MM.1S (cell line): ENCODE results near the gene FIBCD1.

Source experiments
- DNase-seq: peaks from one replicate; pipeline ENCODE4 v3.0.0-alpha.2; 2015
- H2AFZ ChIP-seq: fragments of 300-600 bp; sonication (generic); 2 replicates; pipeline ENCODE4 v1.6.0; 2016; ENCODE audit warnings: antibody characterized with exemption, low read length
- H3F3A ChIP-seq: fragments of 300-600 bp; sonication (generic); 2 replicates; pipeline ENCODE4 v1.6.1; 2016; ENCODE audit warnings: mild to moderate bottlenecking, antibody characterized with exemption, low read length, moderate library complexity, mixed read lengths; ENCODE audit not compliant: insufficient read depth
- H3K27ac ChIP-seq: fragments of 300-600 bp; sonication (generic); 2 replicates; pipeline ENCODE4 v1.5.1; 2016; ENCODE audit warnings: mild to moderate bottlenecking, low read length
- H3K27me3 ChIP-seq: fragments of 300-600 bp; sonication (generic); replicated peaks from 2 replicates; pipeline ENCODE4 v1.6.0; 2016; ENCODE audit warnings: low read length; ENCODE audit not compliant: insufficient read depth
- H3K36me3 ChIP-seq: fragments of 300-600 bp; sonication (generic); replicated peaks from 2 replicates; pipeline ENCODE4 v1.6.1; 2016; ENCODE audit warnings: mild to moderate bottlenecking, low read length, mixed read lengths; ENCODE audit not compliant: insufficient read depth
- H3K4me1 ChIP-seq: fragments of 300-600 bp; sonication (generic); 2 replicates; pipeline ENCODE4 v1.6.1; 2016; ENCODE audit warnings: low read length, mixed read lengths
- H3K4me2 ChIP-seq: fragments of 300-600 bp; sonication (generic); 2 replicates; pipeline ENCODE4 v1.6.0; 2016; ENCODE audit warnings: low read depth, low read length
- H3K4me3 ChIP-seq: fragments of 300-600 bp; sonication (generic); 2 replicates; pipeline ENCODE4 v1.5.1; 2016; ENCODE audit warnings: low read length, mixed read lengths
- H3K79me2 ChIP-seq: fragments of 300-600 bp; sonication (generic); 2 replicates; pipeline ENCODE4 v1.6.1; 2016; ENCODE audit warnings: mixed run types, low read length, mixed read lengths
- H3K9ac ChIP-seq: fragments of 300-600 bp; sonication (generic); 2 replicates; pipeline ENCODE4 v1.6.1; 2016; ENCODE audit warnings: low read length, mixed read lengths
- H3K9me2 ChIP-seq: fragments of 300-600 bp; sonication (generic); replicated peaks from 2 replicates; pipeline ENCODE4 v1.6.1; 2016; ENCODE audit warnings: mild to moderate bottlenecking, low read length, mixed read lengths; ENCODE audit not compliant: insufficient read depth
- H3K9me3 ChIP-seq: fragments of 300-600 bp; sonication (generic); replicated peaks from 2 replicates; pipeline ENCODE4 v1.6.1; 2016; ENCODE audit warnings: mild to moderate bottlenecking, low read length, mixed read lengths; ENCODE audit not compliant: insufficient read depth
- H4K20me1 ChIP-seq: fragments of 300-600 bp; sonication (generic); 2 replicates; pipeline ENCODE4 v1.6.1; 2016; ENCODE audit warnings: mild to moderate bottlenecking, low read length, moderate library complexity, mixed read lengths; ENCODE audit not compliant: insufficient read depth
- CTCF ChIP-seq: fragments of 300-600 bp; sonication (generic); IDR thresholded peaks from 2 replicates; pipeline ENCODE4 v1.5.1; 2016; ENCODE audit warnings: antibody characterized with exemption, low read length, mixed read lengths
- EZH2 ChIP-seq: fragments of 300-600 bp; sonication (generic); optimal IDR thresholded peaks from 2 replicates; pipeline ENCODE3; 2017; ENCODE audit warnings: low read depth, mild to moderate bottlenecking, antibody characterized with exemption, low read length, mixed read lengths
- EZH2phosphoT487 ChIP-seq: fragments of 300-600 bp; sonication (generic); IDR thresholded peaks from 2 replicates; pipeline ENCODE4 v1.6.1; 2018; ENCODE audit warnings: antibody characterized with exemption, low read length

The FIBCD1 gene

DNA sequence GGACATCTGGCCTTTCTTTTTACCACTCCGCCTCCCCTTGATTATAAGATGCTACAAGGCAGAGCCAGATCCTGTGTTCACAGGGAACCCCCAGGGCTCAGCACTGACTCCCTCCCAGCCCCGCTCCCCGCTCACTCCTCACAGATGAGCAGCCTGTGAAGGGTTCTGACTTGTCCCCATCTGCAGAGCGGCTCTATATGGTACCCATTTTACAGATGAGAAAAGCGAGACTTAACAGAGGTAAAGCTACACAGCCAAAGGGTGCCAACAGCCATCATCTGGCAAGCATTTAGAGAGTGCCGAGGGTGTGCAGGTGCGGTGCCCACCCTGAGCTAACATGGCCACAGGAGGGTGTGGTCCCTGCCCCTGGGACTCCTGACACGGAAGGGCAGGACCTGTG, 18.8 kb downstream of the FIBCD1 start:
- H3K27me3 ChIP-seq: peaks cover 100% of the 10 kb centered on the region

DNA sequence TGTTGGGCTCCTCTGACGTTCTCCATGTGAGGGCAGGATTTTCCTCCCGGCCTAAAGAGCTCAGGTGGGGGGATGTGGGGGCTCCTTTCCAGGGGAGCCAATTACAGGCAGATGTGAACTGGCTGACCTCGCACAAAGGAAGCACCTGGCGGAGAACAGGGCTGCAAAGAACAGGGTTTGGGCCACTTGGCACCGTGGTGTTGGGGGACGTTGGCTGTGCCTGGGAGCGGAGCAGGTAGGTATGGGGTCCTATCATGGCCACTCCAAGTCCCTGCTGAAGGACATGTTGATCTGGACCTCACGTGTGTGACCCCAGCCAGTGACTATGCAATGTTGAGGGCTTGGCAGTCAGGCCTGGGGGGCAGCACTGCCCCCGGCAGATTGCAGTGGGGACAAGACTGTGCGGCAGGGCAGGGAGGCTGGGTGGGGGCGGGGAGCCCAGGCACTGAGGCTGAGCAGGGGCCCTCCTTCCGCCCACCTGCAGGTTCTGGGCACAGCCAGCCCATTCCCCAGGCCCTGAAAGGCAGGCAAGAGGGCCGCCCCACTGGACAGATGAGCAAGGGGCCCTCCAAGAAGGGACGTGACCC, 19.4 kb downstream of the FIBCD1 start:
- H3K79me2 ChIP-seq: no peaks in the 10 kb centered on the region
- H3K36me3 ChIP-seq: no peaks in the 10 kb centered on the region
- H3K9me3 ChIP-seq: no peaks in the 10 kb centered on the region
- H4K20me1 ChIP-seq: no peaks in the 10 kb centered on the region
- no peak overlapping the region for H3K4me3 ChIP-seq
- TF ChIP-seq CTCF: no peak
- no peak for TF ChIP-seq EZH2phosphoT487
- no peak for TF ChIP-seq EZH2
- no peak overlapping the region for H3K4me2 ChIP-seq
- H3K27ac ChIP-seq: no peak overlapping the region
- peaks cover 100% of the 10 kb centered on the region for H3K27me3 ChIP-seq
- no peaks in the 10 kb centered on the region for H3K4me1 ChIP-seq
- no peaks in the 10 kb centered on the region for H3F3A ChIP-seq
- no peak for DNase-seq
- H3K9me2 ChIP-seq: no peaks in the 10 kb centered on the region
- H3K9ac ChIP-seq: no peak overlapping the region
- H2AFZ ChIP-seq: no peak overlapping the region

More for the DNA sequence above, 18.8 kb downstream of the FIBCD1 start:
- no peak overlapping the region for H2AFZ ChIP-seq
- no peak for DNase-seq
- H3K9me2 ChIP-seq: no peaks in the 10 kb centered on the region
- H3K79me2 ChIP-seq: no peaks in the 10 kb centered on the region
- no peak overlapping the region for H3K27ac ChIP-seq
- H3F3A ChIP-seq: no peaks in the 10 kb centered on the region
- no peaks in the 10 kb centered on the region for H3K4me1 ChIP-seq
- no peak overlapping the region for H3K4me2 ChIP-seq
- no peaks in the 10 kb centered on the region for H3K36me3 ChIP-seq
- no peak for TF ChIP-seq EZH2
- TF ChIP-seq EZH2phosphoT487: no peak
- TF ChIP-seq CTCF: no peak
- H3K9me3 ChIP-seq: no peaks in the 10 kb centered on the region
- H3K4me3 ChIP-seq: no peak overlapping the region
- no peak overlapping the region for H3K9ac ChIP-seq
- H4K20me1 ChIP-seq: no peaks in the 10 kb centered on the region

DNA sequence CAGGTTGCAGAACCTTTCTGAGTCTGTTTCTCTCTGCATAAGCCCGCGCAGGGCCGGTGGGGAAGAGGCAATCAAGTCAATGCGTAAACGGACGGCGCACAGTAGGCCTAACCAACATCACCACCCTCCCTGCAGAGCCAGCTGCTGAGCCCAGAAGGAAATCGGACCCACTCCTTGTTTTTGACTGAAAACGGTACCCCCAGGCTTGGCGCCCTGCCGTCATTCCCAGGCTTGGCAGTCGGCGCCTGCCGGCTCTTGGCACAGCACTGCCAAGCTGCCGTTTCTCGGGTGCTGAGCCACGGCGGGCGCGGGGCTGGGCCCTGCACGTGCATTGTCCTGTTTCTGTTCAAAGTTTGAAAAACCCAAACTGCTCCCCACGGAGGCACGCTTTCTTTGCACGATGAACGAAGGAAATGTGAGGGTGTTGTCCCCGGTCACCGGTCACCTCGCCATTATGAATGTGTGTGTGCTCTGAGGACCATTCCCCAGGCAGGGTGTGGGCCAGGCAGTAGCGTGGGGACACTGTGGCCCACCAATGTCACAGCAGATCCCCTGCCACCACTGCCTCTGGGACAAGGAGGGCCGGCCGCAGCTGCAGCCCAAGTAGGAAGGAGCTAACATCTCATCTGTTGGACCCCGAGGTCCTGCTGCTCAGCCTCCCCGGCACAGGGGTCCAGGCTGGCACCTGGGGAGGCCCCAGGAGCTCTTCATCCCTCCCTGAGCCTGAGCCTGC, 20.1 kb downstream of the FIBCD1 start:
- no peak for DNase-seq
- Histone ChIP-seq H3F3A (no peaks in the 10 kb centered on the region), H3K9me2 (no peaks in the 10 kb centered on the region), H3K4me1 (no peaks in the 10 kb centered on the region), H3K9me3 (no peaks in the 10 kb centered on the region), H3K4me2 (no peak overlapping the region), H3K27ac (no peak overlapping the region), H3K9ac (no peak overlapping the region), H2AFZ (no peak overlapping the region), H3K4me3 (no peak overlapping the region), H3K79me2 (no peaks in the 10 kb centered on the region), H3K27me3 (peaks cover 100% of the 10 kb centered on the region), H4K20me1 (no peaks in the 10 kb centered on the region), H3K36me3 (no peaks in the 10 kb centered on the region)
- no peak for TF ChIP-seq EZH2phosphoT487
- no peak for TF ChIP-seq EZH2
- no peak for TF ChIP-seq CTCF
